Renal cortical epithelial cell (primary cell): ENCODE results near the gene AIMP1. TPM values are rescaled to one million over a fixed set of nuclear protein-coding genes. Genes with fewer than 3 reads are reported as not detected.

Source experiments
- DNase-seq: peaks from one replicate; pipeline ENCODE4 v3.0.0-alpha.2; 2011; ENCODE audit warnings: low read depth
- total RNA-seq: library from RNA; depleted of rRNA; stranded (reverse); fragments of >200 nt; gene quantifications from 2 replicates; pipeline ENCODE4 v1.2.3, GENCODE V29; 2014

AIMP1 gene
- total RNA-seq: 36.2 and 41.8 TPM in 2 replicates

- peak; percentile 84 for DNase-seq
Measured at GRCh38 chr4:106315968-106316772, at the start of gene AIMP1, which contains the start of gene TBCK. TSS of gene AIMP1 (plus strand) at chr4:106316550. CDS start at chr4:106325010, 8,460 bp downstream. TSS of gene TBCK (minus strand) at chr4:106316209. CDS start at chr4:106308960, 7,249 bp downstream.

GRCh38 chr4:106268786-106269185, 47.6 kb upstream of the AIMP1 start:
- peak; percentile 11 for DNase-seq

- no peak for DNase-seq
Measured at GRCh38 chr4:106269711-106270110, 46.6 kb upstream of the AIMP1 start.

GRCh38 chr4:106270736-106271135, 45.6 kb upstream of the AIMP1 start:
- no peak for DNase-seq

GRCh38 chr4:106273831-106274230, 42.5 kb upstream of the AIMP1 start:
- peak; percentile 49 for DNase-seq

- DNase-seq: no peak
Measured at GRCh38 chr4:106277140-106277675, 39.1 kb upstream of the AIMP1 start.

- DNase-seq: no peak
Measured at GRCh38 chr4:106284227-106284626, 32.1 kb upstream of the AIMP1 start.

GRCh38 chr4:106286611-106287010, 29.7 kb upstream of the AIMP1 start:
- DNase-seq: no peak

GRCh38 chr4:106287353-106287969, 28.9 kb upstream of the AIMP1 start:
- DNase-seq: peak; percentile 100

- DNase-seq: no peak
Measured at GRCh38 chr4:106289737-106290136, 26.6 kb upstream of the AIMP1 start.

- no peak for DNase-seq
Measured at GRCh38 chr4:106291678-106292077, 24.7 kb upstream of the AIMP1 start.

GRCh38 chr4:106294062-106294461, 22.3 kb upstream of the AIMP1 start:
- DNase-seq: no peak

GRCh38 chr4:106297245-106298035, 18.9 kb upstream of the AIMP1 start:
- DNase-seq: peak; percentile 85

- no peak for DNase-seq
Measured at GRCh38 chr4:106299977-106300376, 16.4 kb upstream of the AIMP1 start.

GRCh38 chr4:106301393-106302061, 14.8 kb upstream of the AIMP1 start:
- DNase-seq: no peak

GRCh38 chr4:106302062-106302438, 14.3 kb upstream of the AIMP1 start:
- DNase-seq: no peak

- DNase-seq: no peak
Measured at GRCh38 chr4:106303548-106304281, 12.6 kb upstream of the AIMP1 start.

GRCh38 chr4:106304632-106305031, 11.7 kb upstream of the AIMP1 start:
- DNase-seq: no peak

- DNase-seq: no peak
Measured at GRCh38 chr4:106305435-106306055, 10.8 kb upstream of the AIMP1 start.

- DNase-seq: no peak
Measured at GRCh38 chr4:106306561-106306960, 9.8 kb upstream of the AIMP1 start.
